ENCODE measurements around the gene PTGS1.
A peak's percentile ranks its signal among the peaks of the same experiment; 100 is the strongest.
"Not testable (repeated sequence)": the region's sequence is repeated elsewhere in the genome, so short reads cannot be mapped to it uniquely, and the experiment has no call there.

Gene PTGS1

GRCh38 chr9:122347348-122348287 is 23.2 kb upstream of the PTGS1 start:
- DNase-seq: peak; percentile 57

GRCh38 chr9:122348288-122348777 is 22.5 kb upstream of the PTGS1 start:
- DNase-seq: no peak

GRCh38 chr9:122348791-122349190 is 22.0 kb upstream of the PTGS1 start:
- DNase-seq: no peak

GRCh38 chr9:122349201-122349600 is 21.6 kb upstream of the PTGS1 start:
- DNase-seq: no peak

GRCh38 chr9:122350577-122351355 is 20.1 kb upstream of the PTGS1 start:
- DNase-seq: peak; percentile 94

- DNase-seq: no peak
Observed at GRCh38 chr9:122354536-122355199, 16.2 kb upstream of the PTGS1 start.

GRCh38 chr9:122355336-122355875 is 15.4 kb upstream of the PTGS1 start:
- DNase-seq: no peak

- DNase-seq: no peak
Observed at GRCh38 chr9:122356627-122357026, 14.2 kb upstream of the PTGS1 start.

- DNase-seq: no peak
Observed at GRCh38 chr9:122360891-122361290, 9.9 kb upstream of the PTGS1 start.

GRCh38 chr9:122363131-122363530 is 7.7 kb upstream of the PTGS1 start:
- not testable (repeated sequence) for DNase-seq

GRCh38 chr9:122364117-122364782 is 6.6 kb upstream of the PTGS1 start:
- no peak for DNase-seq

- DNase-seq: no peak
Observed at GRCh38 chr9:122364783-122365150, 6.1 kb upstream of the PTGS1 start.

GRCh38 chr9:122366074-122366660 is 4.7 kb upstream of the PTGS1 start:
- DNase-seq: no peak

- no peak for DNase-seq
Observed at GRCh38 chr9:122367065-122367464, 3.8 kb upstream of the PTGS1 start.

- DNase-seq: no peak
Observed at GRCh38 chr9:122367774-122368460, 2.9 kb upstream of the PTGS1 start.

GRCh38 chr9:122368642-122369041 is 2.2 kb upstream of the PTGS1 start:
- DNase-seq: no peak

GRCh38 chr9:122370303-122370702 is 521 bp upstream of the PTGS1 start:
- no peak for DNase-seq

- DNase-seq: no peak
Observed at GRCh38 chr9:122371846-122372245, 1.0 kb downstream of the PTGS1 start.

GRCh38 chr9:122372856-122373845 is 2.3 kb downstream of the PTGS1 start:
- DNase-seq: no peak

- no peak for DNase-seq
Observed at GRCh38 chr9:122374885-122375420, 4.1 kb downstream of the PTGS1 start.
